ENCODE data around the gene CALML6.

Gene CALML6

GRCh38 chr1:1914971-1915692 is at the start of gene CALML6:
Gene CALML6 (plus strand): TSS chr1:1915260. CDS start chr1:1915281, 21 bp downstream.
- TF ChIP-seq CTCF (IDR thresholded peaks at IDR 0.05): no peak
- Histone ChIP-seq H3K4me3 (no peak within 1 kb of the TSS), H3K27ac (no peak within 1 kb of the TSS)
- DNase-seq (ENCODE audit: low spot score): no peak

- no peak for TF ChIP-seq CTCF (IDR thresholded peaks at IDR 0.05)
- H3K27ac ChIP-seq: no peak overlapping the region
- DNase-seq (ENCODE audit: low spot score): no peak
- H3K4me3 ChIP-seq: no peak overlapping the region
These were observed 47.9 kb upstream of the CALML6 start for GRCh38 chr1:1867164-1867563.

GRCh38 chr1:1869469-1869868 is 45.6 kb upstream of the CALML6 start:
- H3K27ac ChIP-seq: no peak overlapping the region
- TF ChIP-seq CTCF (IDR thresholded peaks at IDR 0.05): no peak
- H3K4me3 ChIP-seq: no peak overlapping the region
- DNase-seq (ENCODE audit: low spot score): no peak

- Histone ChIP-seq H3K4me3 (no peak overlapping the region), H3K27ac (no peak overlapping the region)
- no peak for TF ChIP-seq CTCF (IDR thresholded peaks at IDR 0.05)
- no peak for DNase-seq (ENCODE audit: low spot score)
These were observed 42.6 kb upstream of the CALML6 start for GRCh38 chr1:1872329-1872994.

- DNase-seq (ENCODE audit: low spot score): no peak
- H3K27ac ChIP-seq: no peak overlapping the region
These were observed 41.9 kb upstream of the CALML6 start for GRCh38 chr1:1873186-1873585.

GRCh38 chr1:1874901-1875300 is 40.2 kb upstream of the CALML6 start:
- no peak for DNase-seq (ENCODE audit: low spot score)
- no peak for TF ChIP-seq CTCF (IDR thresholded peaks at IDR 0.05)
- Histone ChIP-seq H3K4me3 (no peak overlapping the region), H3K27ac (no peak overlapping the region)

More at GRCh38 chr1:1873186-1873585, 41.9 kb upstream of the CALML6 start:
- no peak overlapping the region for H3K4me3 ChIP-seq
- no peak for TF ChIP-seq CTCF (IDR thresholded peaks at IDR 0.05)

GRCh38 chr1:1875932-1876331 is 39.1 kb upstream of the CALML6 start:
- no peak overlapping the region for H3K27ac ChIP-seq
- DNase-seq (ENCODE audit: low spot score): no peak
- no peak for TF ChIP-seq CTCF (IDR thresholded peaks at IDR 0.05)
- no peak overlapping the region for H3K4me3 ChIP-seq
